DMS114 treated with DMSO at 0.1 percent for 48 hours (cell line): Measurements from ENCODE around the gene ZNF18.

Experiments used
- DNase-seq: peaks from one replicate; lab custom pipeline; 2025; ENCODE audit not compliant: unreplicated experiment; lab: John Stamatoyannopoulos, UW

The ZNF18 gene

GRCh38 chr17:11997147-11997971 lies at the start of gene ZNF18:
Gene ZNF18, minus strand, starts transcription at chr17:11997475. Its CDS starts 4,646 bp downstream, at chr17:11992829.
- DNase-seq: peak; percentile 26

GRCh38 chr17:12046786-12047185 lies 49.5 kb upstream of the ZNF18 start:
- DNase-seq: no peak

GRCh38 chr17:12043702-12044101 lies 46.4 kb upstream of the ZNF18 start:
- no peak for DNase-seq

GRCh38 chr17:12041312-12041711 lies 44.0 kb upstream of the ZNF18 start:
- no peak for DNase-seq

GRCh38 chr17:12040478-12040877 lies 43.2 kb upstream of the ZNF18 start:
- DNase-seq: no peak

- no peak for DNase-seq
Measured at GRCh38 chr17:12037970-12038369, 40.7 kb upstream of the ZNF18 start.

GRCh38 chr17:12035673-12036072 lies 38.4 kb upstream of the ZNF18 start:
- no peak for DNase-seq

GRCh38 chr17:12034538-12034937 lies 37.3 kb upstream of the ZNF18 start:
- DNase-seq: no peak

- DNase-seq: no peak
Measured at GRCh38 chr17:12028611-12029010, 31.3 kb upstream of the ZNF18 start.

- DNase-seq: no peak
Measured at GRCh38 chr17:12027658-12028057, 30.4 kb upstream of the ZNF18 start.

GRCh38 chr17:12024327-12024726 lies 27.1 kb upstream of the ZNF18 start:
- DNase-seq: no peak

- DNase-seq: no peak
Measured at GRCh38 chr17:12022310-12022709, 25.0 kb upstream of the ZNF18 start.

- no peak for DNase-seq
Measured at GRCh38 chr17:12021623-12022140, 24.4 kb upstream of the ZNF18 start.

- DNase-seq: peak; percentile 13
Measured at GRCh38 chr17:12020642-12021622, 23.7 kb upstream of the ZNF18 start, which contains the start of gene MAP2K4. Gene MAP2K4, plus strand, starts transcription at chr17:12020877. Its CDS starts 10 bp downstream, at chr17:12020887.

- DNase-seq: no peak
Measured at GRCh38 chr17:12007466-12007865, 10.2 kb upstream of the ZNF18 start.

GRCh38 chr17:11999696-12000095 lies 2.4 kb upstream of the ZNF18 start:
- DNase-seq: no peak

GRCh38 chr17:11997972-11998233 lies 628 bp upstream of the ZNF18 start:
- DNase-seq: no peak

GRCh38 chr17:11996722-11997146 lies 541 bp downstream of the ZNF18 start:
- DNase-seq: no peak

GRCh38 chr17:11991461-11991860 lies 5.8 kb downstream of the ZNF18 start:
- no peak for DNase-seq

GRCh38 chr17:11990363-11990983 lies 6.8 kb downstream of the ZNF18 start:
- DNase-seq: no peak

- DNase-seq: peak; percentile 1
Measured at GRCh38 chr17:11986942-11987329, 10.3 kb downstream of the ZNF18 start.
